Natural killer cell (primary cell): Measurements from ENCODE around the gene KLHL14. TPM values are rescaled to one million over a fixed set of nuclear protein-coding genes. Genes with fewer than 3 reads are reported as not detected.

Experiments
- ATAC-seq, 3 donors: fragments of 150-1000 bp in 2 of 3; fragments of 200-7000 bp in 1 of 3; cut with Tn5 transposase; 1 replicate in 1 of 3; 2 replicates in 2 of 3; pipeline ENCODE4 v1.10.0; 2021; ENCODE audit warnings: mild to moderate bottlenecking in 2 of 3, moderate library complexity in 2 of 3
- DNase-seq, 2 donors: peaks; one replicate each; pipeline versions ENCODE4 v3.0.0 to v3.0.0-alpha.2; 2013 to 2021; ENCODE audit warnings: mixed read lengths in 1 of 2
- H3K27ac ChIP-seq: one replicate; pipeline ENCODE4 v1.5.1; 2013; ENCODE audit warnings: mild to moderate bottlenecking, low read length
- H3K27me3 ChIP-seq: one replicate; pipeline ENCODE4 v1.6.1; 2013; ENCODE audit warnings: low read length; ENCODE audit not compliant: control insufficient read depth, insufficient read depth
- H3K36me3 ChIP-seq: one replicate; pipeline ENCODE4 v1.6.1; 2013; ENCODE audit warnings: low read length; ENCODE audit not compliant: control insufficient read depth, insufficient read depth
- H3K4me1 ChIP-seq: one replicate; pipeline ENCODE4 v1.6.1; 2013; ENCODE audit warnings: low read length; ENCODE audit not compliant: control insufficient read depth, insufficient read depth
- H3K4me3 ChIP-seq: one replicate; pipeline ENCODE4 v1.5.1; 2013; ENCODE audit warnings: low read length
- H3K9me3 ChIP-seq: one replicate; pipeline ENCODE4 v1.6.1; 2013; ENCODE audit warnings: low read length; ENCODE audit not compliant: control insufficient read depth, insufficient read depth
- H3K27ac Mint-ChIP-seq, 2 donors: one replicate each; pipeline ENCODE4 v1.8.0; 2022; ENCODE audit warnings: mild to moderate bottlenecking in 2 of 2, mixed read lengths in 2 of 2, moderate library complexity in 1 of 2
- H3K27me3 Mint-ChIP-seq, 2 donors: one replicate each; pipeline ENCODE4 v1.8.0; 2022; ENCODE audit warnings: low read depth in 2 of 2, mixed read lengths in 2 of 2
- H3K36me3 Mint-ChIP-seq: one replicate; pipeline ENCODE4 v1.8.0; 2022; ENCODE audit warnings: mixed read lengths
- H3K4me1 Mint-ChIP-seq, 2 donors: one replicate each; pipeline ENCODE4 v1.8.0; 2022; ENCODE audit warnings: mixed read lengths in 2 of 2
- H3K4me3 Mint-ChIP-seq: one replicate; pipeline ENCODE4 v1.8.0; 2022; ENCODE audit warnings: mild to moderate bottlenecking, moderate library complexity, mixed read lengths
- H3K9me3 Mint-ChIP-seq, 2 donors: one replicate each; pipeline ENCODE4 v1.8.0; 2022; ENCODE audit warnings: mixed read lengths in 2 of 2
- WGBS: methylation state at CpG from one replicate; pipeline ENCODE4 v1.1.7; 2013; ENCODE audit warnings: missing lambda C conversion rate; ENCODE audit not compliant: insufficient coverage; 5-methylcytosine and 5-hydroxymethylcytosine counted together
- intact Hi-C: fragments of 100-400 bp; cut with micrococcal nuclease; formaldehyde crosslinking; loops from one replicate; pipeline ENCODE4 v1.14.2; 2022
- total RNA-seq, 4 donors: library from RNA; stranded (reverse); fragments of 120-200 nt in 1 of 4; gene quantifications; one replicate each; pipeline versions ENCODE4 v1.2.3 to v1.2.4, GENCODE V29; 2013 to 2022
- TF ChIP-seq, protein P1 (sequence below): fragments of 200-600 bp; IDR thresholded peaks from one replicate; pipeline ENCODE4 v1.8.0; 2022; ENCODE audit warnings: antibody characterized with exemption

The KLHL14 gene
- total RNA-seq, 3 donors from 2014 or later (not counting 1 experiment from before 2014, with no cell fraction given): 0.26 to 0.28 TPM; not detected in 1

DNA sequence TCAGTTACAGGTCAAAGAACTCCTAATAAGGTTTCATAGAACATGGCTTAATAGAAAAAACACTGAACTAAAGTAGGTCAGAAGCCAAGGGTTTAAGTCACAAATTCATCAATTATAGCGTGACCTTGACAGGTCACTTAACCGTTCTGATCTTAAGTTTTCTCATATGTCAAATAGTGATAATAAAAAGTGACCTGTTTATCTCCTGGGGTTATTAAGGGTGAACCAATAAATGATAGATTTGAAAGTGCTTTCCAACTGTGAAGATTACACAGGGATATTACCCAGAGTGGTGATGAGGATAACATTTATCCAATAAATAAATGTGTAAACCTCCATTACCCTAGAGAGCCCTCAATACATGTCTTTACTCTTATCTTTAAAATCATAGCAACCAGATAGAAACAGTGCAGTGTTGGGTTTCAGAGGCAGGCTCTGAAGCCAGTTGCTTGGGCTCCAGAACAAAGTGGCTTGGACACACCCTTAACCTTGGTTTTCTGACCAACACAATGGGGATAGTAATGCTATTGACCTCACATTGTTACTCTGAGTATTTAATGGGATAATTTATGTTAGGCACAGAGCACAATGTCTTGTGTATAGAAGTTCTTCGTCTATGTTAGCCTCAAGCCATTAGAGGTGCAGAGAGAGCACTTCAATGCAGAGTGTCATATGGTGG lies 48.6 kb downstream of the KLHL14 start:
- peaks cover 4 to 8% of the 10 kb centered on the region in 2 donors for H3K9me3 Mint-ChIP-seq
- no peak overlapping the region for H3K27ac Mint-ChIP-seq
- Histone ChIP-seq H3K9me3 (no peaks in the 10 kb centered on the region), H3K27me3 (no peaks in the 10 kb centered on the region), H3K36me3 (no peaks in the 10 kb centered on the region), H3K27ac (no peak overlapping the region), H3K4me1 (no peaks in the 10 kb centered on the region), H3K4me3 (no peak overlapping the region)
- no peak for ATAC-seq
- intact Hi-C loops: no loop called here
- no peak overlapping the region for H3K4me3 Mint-ChIP-seq
- H3K36me3 Mint-ChIP-seq: no peaks in the 10 kb centered on the region
- DNase-seq: no peak
- 97% methylated on average over 3 of the region's 3 CpGs for WGBS
- TF ChIP-seq, protein P1, sequence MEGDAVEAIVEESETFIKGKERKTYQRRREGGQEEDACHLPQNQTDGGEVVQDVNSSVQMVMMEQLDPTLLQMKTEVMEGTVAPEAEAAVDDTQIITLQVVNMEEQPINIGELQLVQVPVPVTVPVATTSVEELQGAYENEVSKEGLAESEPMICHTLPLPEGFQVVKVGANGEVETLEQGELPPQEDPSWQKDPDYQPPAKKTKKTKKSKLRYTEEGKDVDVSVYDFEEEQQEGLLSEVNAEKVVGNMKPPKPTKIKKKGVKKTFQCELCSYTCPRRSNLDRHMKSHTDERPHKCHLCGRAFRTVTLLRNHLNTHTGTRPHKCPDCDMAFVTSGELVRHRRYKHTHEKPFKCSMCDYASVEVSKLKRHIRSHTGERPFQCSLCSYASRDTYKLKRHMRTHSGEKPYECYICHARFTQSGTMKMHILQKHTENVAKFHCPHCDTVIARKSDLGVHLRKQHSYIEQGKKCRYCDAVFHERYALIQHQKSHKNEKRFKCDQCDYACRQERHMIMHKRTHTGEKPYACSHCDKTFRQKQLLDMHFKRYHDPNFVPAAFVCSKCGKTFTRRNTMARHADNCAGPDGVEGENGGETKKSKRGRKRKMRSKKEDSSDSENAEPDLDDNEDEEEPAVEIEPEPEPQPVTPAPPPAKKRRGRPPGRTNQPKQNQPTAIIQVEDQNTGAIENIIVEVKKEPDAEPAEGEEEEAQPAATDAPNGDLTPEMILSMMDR: no peak
- H3K4me1 Mint-ChIP-seq: no peaks in the 10 kb centered on the region
- H3K27me3 Mint-ChIP-seq: peaks cover 0 to 2% of the 10 kb centered on the region in 2 donors

DNA sequence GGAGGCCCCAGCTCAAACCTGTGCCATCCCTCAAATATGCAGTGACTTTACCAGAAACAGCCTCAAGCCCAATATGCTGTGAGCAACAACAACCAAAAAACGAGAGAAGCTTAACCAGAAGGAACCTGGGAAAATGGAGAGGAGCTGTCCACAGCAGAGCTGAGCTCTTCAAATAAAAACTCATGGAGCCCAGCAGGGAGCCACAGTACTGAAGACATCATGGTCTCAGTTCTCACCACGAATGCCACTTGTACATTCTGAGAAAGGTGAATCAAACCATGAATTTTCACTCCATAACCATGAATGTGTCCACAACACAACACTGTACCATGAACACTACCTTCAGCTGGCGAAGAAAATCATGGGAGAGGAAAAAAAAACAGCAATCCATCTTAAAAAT lies 50.5 kb downstream of the KLHL14 start:
- Mint-ChIP-seq H3K27ac (no peak overlapping the region), H3K36me3 (no peaks in the 10 kb centered on the region), H3K9me3 (peaks cover 4 to 8% of the 10 kb centered on the region in 2 donors), H3K4me1 (no peaks in the 10 kb centered on the region), H3K4me3 (no peak overlapping the region), H3K27me3 (peaks cover 0 to 5% of the 10 kb centered on the region in 2 donors)
- H3K27ac ChIP-seq: no peak overlapping the region
- H3K4me1 ChIP-seq: no peaks in the 10 kb centered on the region
- H3K36me3 ChIP-seq: no peaks in the 10 kb centered on the region
- TF ChIP-seq, protein P1: no peak
- 70% methylated on average over 3 of the region's 3 CpGs for WGBS
- H3K9me3 ChIP-seq: no peaks in the 10 kb centered on the region
- H3K4me3 ChIP-seq: no peak overlapping the region
- ATAC-seq (no peak), DNase-seq (no peak)
- no peaks in the 10 kb centered on the region for H3K27me3 ChIP-seq
- intact Hi-C loops: no loop called here

DNA sequence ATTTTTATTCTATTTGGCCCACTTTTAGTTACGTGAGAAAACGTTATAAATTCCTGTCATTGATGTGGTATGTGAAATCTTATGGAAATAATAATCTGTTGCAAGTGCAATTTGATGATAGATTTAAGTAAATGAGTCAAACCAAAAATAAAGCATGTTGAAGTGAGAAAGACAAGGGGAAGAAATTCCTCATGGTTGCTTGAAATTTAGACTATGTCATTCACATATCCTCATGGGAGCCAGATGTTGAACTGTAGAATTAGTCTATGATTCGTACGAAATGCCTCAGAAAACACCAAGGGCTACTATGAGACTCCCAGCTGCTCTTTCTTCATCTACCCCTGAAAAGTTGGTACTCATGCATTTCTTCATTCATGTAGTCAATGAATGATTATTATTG lies 55.7 kb downstream of the KLHL14 start:
- H3K4me3 ChIP-seq: no peak overlapping the region
- H3K36me3 ChIP-seq: no peaks in the 10 kb centered on the region
- no peak for ATAC-seq
- no peaks in the 10 kb centered on the region for H3K4me1 Mint-ChIP-seq
- H3K36me3 Mint-ChIP-seq: no peaks in the 10 kb centered on the region
- WGBS: 85% methylated on average over 4 of the region's 4 CpGs
- TF ChIP-seq, protein P1: no peak
- intact Hi-C loops: no loop called here
- no peaks in the 10 kb centered on the region for H3K9me3 ChIP-seq
- no peaks in the 10 kb centered on the region for H3K27me3 ChIP-seq
- no peak for DNase-seq
- H3K27ac ChIP-seq: no peak overlapping the region
- H3K4me1 ChIP-seq: no peaks in the 10 kb centered on the region
- peaks cover 4 to 5% of the 10 kb centered on the region in 2 donors for H3K9me3 Mint-ChIP-seq
- H3K27ac Mint-ChIP-seq: no peak overlapping the region
- H3K4me3 Mint-ChIP-seq: no peak overlapping the region
- H3K27me3 Mint-ChIP-seq: peaks cover 0 to 5% of the 10 kb centered on the region in 2 donors
